ENCODE measurements around the gene RLN3. TPM values are rescaled to one million over a fixed set of nuclear protein-coding genes. Genes with fewer than 3 reads are reported as not detected.
A peak's percentile ranks its signal among the peaks of the same experiment; 100 is the strongest.

The RLN3 gene
- total and polyA plus RNA-seq, 2 of the 8 experiments (the other 6 are each of a cell fraction or from before 2014, with no cell fraction given) = not detected

DNA sequence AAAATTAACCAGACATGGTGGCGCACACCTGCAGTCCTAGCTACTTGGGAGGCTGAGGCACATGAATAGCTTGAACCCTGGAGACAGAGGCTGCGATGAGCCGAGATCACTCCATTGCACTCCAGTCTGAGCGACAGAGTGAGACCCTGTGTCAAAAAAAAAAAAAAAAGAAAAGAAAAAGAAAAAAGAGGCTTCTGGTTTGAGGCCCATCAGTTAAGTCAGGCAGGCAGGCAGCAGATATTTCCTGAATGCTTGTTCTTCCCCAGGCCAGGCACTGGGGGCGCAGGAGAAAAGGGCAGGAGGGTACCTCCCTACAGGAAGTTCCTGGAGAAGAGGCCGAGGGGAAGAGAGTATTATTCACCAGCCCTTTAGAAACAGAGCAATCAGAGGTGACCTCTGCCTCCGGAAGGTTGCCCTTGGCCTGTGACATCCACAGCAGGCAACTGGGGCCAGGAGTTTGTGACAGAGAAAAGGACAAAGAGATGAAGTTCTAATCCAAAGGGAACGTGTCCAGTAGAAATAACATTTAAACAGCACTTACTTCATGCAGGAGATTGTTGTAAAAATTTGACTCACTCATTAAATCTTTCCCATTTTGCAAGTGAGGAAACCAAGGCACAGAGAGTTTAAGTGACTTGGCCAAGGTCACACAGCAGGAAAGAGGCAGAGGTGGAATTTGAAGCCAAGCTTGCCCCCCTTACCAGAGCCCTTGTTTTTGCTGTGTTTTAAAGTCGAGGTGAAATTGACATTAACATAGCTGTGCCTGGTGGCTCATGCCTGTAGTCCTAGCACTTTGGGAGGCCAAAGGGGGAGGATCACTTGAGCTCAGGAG is 4.3 kb upstream of the RLN3 start:
- Histone ChIP-seq H2BK15ac (ENCODE audit: low read length) (peak overlapping the region; percentile 85), H3K27ac (ENCODE audit: low read depth, low read length) (no peak overlapping the region), H3K14ac (ENCODE audit: insufficient read length) (no peak overlapping the region), H3K9me3 (ENCODE audit: insufficient read depth in 2 of 2, low read depth in 1 of 2, low read length in 1 of 2) (no peaks in the 10 kb centered on the region), H3K56ac (replicated peaks; ENCODE audit: insufficient read length, low read depth, low read length) (no peak overlapping the region), H3K18ac (ENCODE audit: extremely low read depth, low read length) (no peak overlapping the region), H3K4ac (replicated peaks; ENCODE audit: insufficient read length, low read depth, low read length) (no peak overlapping the region), H3K23me2 (ENCODE audit: low read depth, low read length) (no peaks in the 10 kb centered on the region), H3K79me1 (ENCODE audit: low read depth, low read length) (no peaks in the 10 kb centered on the region), H2BK20ac (ENCODE audit: low read length) (peak overlapping the region; percentile 40; the same call in 1 of the 2 replicates), H3K4me3 (ENCODE audit: extremely low read depth in 1 of 4, insufficient read depth in 2 of 4, low read depth in 3 of 4, low read length in 4 of 4) (no peak overlapping the region), H3K4me2 (ENCODE audit: insufficient read depth in 1 of 2, low read depth in 2 of 2, low read length in 2 of 2) (no peak overlapping the region), H3K36me3 (ENCODE audit: control insufficient read depth in 2 of 4, insufficient read depth in 4 of 4, low read length in 3 of 4) (no peaks in the 10 kb centered on the region), H2BK5ac (ENCODE audit: low read depth, low read length) (no peak overlapping the region), H2BK12ac (ENCODE audit: low read depth, low read length) (no peak overlapping the region), H2AFZ (ENCODE audit: low read length) (no peak overlapping the region; the same call in 1 of the 2 replicates), H3K9ac (replicated peaks in 1 of 4; ENCODE audit: extremely low read depth in 1 of 4, low read depth in 3 of 4, low read length in 3 of 4) (no peak overlapping the region), H2AK5ac (ENCODE audit: low read depth, low read length) (no peak overlapping the region), H3K79me2 (ENCODE audit: control insufficient read depth in 1 of 2, insufficient read depth in 2 of 2, low read length in 2 of 2) (no peaks in the 10 kb centered on the region), H3K4me1 (replicated peaks in 1 of 4; ENCODE audit: control insufficient read depth in 3 of 4, insufficient read depth in 4 of 4, low read length in 3 of 4) (peaks cover 0 to 2% (median under 1%) of the 10 kb centered on the region in 4 experiments; a peak in 1 of 7 replicates), H4K8ac (ENCODE audit: extremely low read depth, insufficient read depth, low read length) (no peak overlapping the region; the same call in 1 of the 2 replicates), H3K23ac (ENCODE audit: insufficient read length) (no peak overlapping the region), H4K91ac (replicated peaks; ENCODE audit: insufficient read length, low read length) (no peak overlapping the region), H3K27me3 (replicated peaks in 1 of 4; ENCODE audit: control insufficient read depth in 3 of 4, extremely low read depth in 1 of 4, insufficient read depth in 3 of 4, low read length in 3 of 4) (no peaks in the 10 kb centered on the region), H4K5ac (ENCODE audit: insufficient read length, low read depth, low read length) (no peak overlapping the region), H4K20me1 (replicated peaks in 1 of 2; ENCODE audit: control insufficient read depth in 1 of 2, insufficient read depth in 2 of 2, low read length in 2 of 2) (no peaks in the 10 kb centered on the region), H2BK120ac (replicated peaks; ENCODE audit: low read depth, low read length) (peak overlapping the region; percentile 20)
- ChIA-PET CTCF (ENCODE audit: partially characterized antibody) (interaction anchor here (0.6 to 2.3 kb wide), 18 partner anchors 8 to 458 kb away, joined by 3 to 15 read pairs (median 4); partner anchors contain the start of gene IL27RA), POLR2A (ENCODE audit: partially characterized antibody) (interaction anchor here (0.6 to 1.9 kb wide), 5 partner anchors 8 to 63 kb away, joined by 3 to 5 read pairs (median 5); partner anchors contain the start of genes C19orf67, IL27RA and RFX1)
- WGBS, 2 experiments (ENCODE audit: extremely low coverage in 1 of 2, insufficient coverage in 1 of 2, insufficient read length in 1 of 2, insufficient replicate concordance in 2 of 2, low coverage in 1 of 2, low lambda C conversion rate in 2 of 2, missing lambda C conversion rate in 1 of 2) = 56% methylated on average over 9 of the region's 9 CpGs; no CpG with 5 or more reads in 1 of the 2 experiments
- peak; percentile 65 for FAIRE-seq
- DNase-seq (ENCODE audit: low read depth in 1 of 2, low spot score in 2 of 2) = peak; percentile 62 to 78
- TF ChIP-seq EP300 (IDR thresholded peaks at IDR 0.05; ENCODE audit: borderline replicate concordance in 1 of 2, low read depth in 2 of 2, low read length in 2 of 2) = 0 out of 3 replicates have a peak, but pooled peaks of 1 of the 2 experiments have one; percentile 45
- TF ChIP-seq SP4 (IDR thresholded peaks at IDR 0.05; ENCODE audit: low read length) = no peak
- TF ChIP-seq CTCF (IDR thresholded peaks at IDR 0.05; ENCODE audit: control extremely low read depth in 1 of 3, insufficient read depth in 1 of 3, low read depth in 1 of 3, low read length in 3 of 3) = peak; percentile 73 to 86 (median 78)
- no peak for TF ChIP-seq HDAC2 (IDR thresholded peaks at IDR 0.05; ENCODE audit: borderline replicate concordance in 1 of 2, low read depth in 2 of 2, low read length in 2 of 2)
- TF ChIP-seq CHD2 (IDR thresholded peaks at IDR 0.05; ENCODE audit: low read length) = no peak
- no peak for TF ChIP-seq RXRA (IDR thresholded peaks at IDR 0.05; ENCODE audit: insufficient read depth, low read depth, low read length)
- TF ChIP-seq KDM5A (IDR thresholded peaks at IDR 0.05; ENCODE audit: low read length) = no peak
- no peak for TF ChIP-seq CTBP2 (IDR thresholded peaks at IDR 0.05; ENCODE audit: borderline replicate concordance, insufficient read depth, insufficient read length, low read length)
